H9 (cell line): ENCODE data around the gene LRMDA. TPM values are rescaled to one million over a fixed set of nuclear protein-coding genes. Genes with fewer than 3 reads are reported as not detected.

Experiments
- DNase-seq: peaks from one replicate; pipeline ENCODE4 v3.0.0-alpha.2; 2017
- H2AFZ ChIP-seq: one replicate; pipeline ENCODE4 v1.6.1; 2013; ENCODE audit warnings: mild to moderate bottlenecking, low read length, control low read depth, moderate library complexity
- H2AK5ac ChIP-seq: 2 replicates; pipeline ENCODE4 v1.6.1; 2013; ENCODE audit warnings: low read length, control low read depth, mixed read lengths; ENCODE audit not compliant: insufficient read length
- H2BK120ac ChIP-seq: one replicate; pipeline ENCODE4 v1.6.1; 2013; ENCODE audit warnings: low read depth, mild to moderate bottlenecking, low read length, control low read depth, inconsistent platforms; ENCODE audit not compliant: poor library complexity, severe bottlenecking
- H2BK12ac ChIP-seq: 2 replicates; pipeline ENCODE4 v1.6.1; 2013; ENCODE audit warnings: low read length, control low read depth, mixed read lengths, low read depth; ENCODE audit not compliant: insufficient read length
- H2BK15ac ChIP-seq: 2 replicates; pipeline ENCODE4 v1.6.1; 2013; ENCODE audit warnings: low read depth, low read length, control low read depth
- H2BK20ac ChIP-seq: one replicate; pipeline ENCODE4 v1.6.1; 2013; ENCODE audit warnings: low read depth, mild to moderate bottlenecking, low read length, control low read depth, inconsistent platforms; ENCODE audit not compliant: poor library complexity, severe bottlenecking
- H2BK5ac ChIP-seq: 2 replicates; pipeline ENCODE4 v1.6.1; 2013; ENCODE audit warnings: low read length, control low read depth, mixed read lengths; ENCODE audit not compliant: insufficient read length
- H3K14ac ChIP-seq: 2 replicates; pipeline ENCODE4 v1.6.1; 2013; ENCODE audit warnings: low read length, control low read depth; ENCODE audit not compliant: insufficient read depth
- H3K18ac ChIP-seq: 2 replicates; pipeline ENCODE4 v1.6.1; 2013; ENCODE audit warnings: low read depth, mild to moderate bottlenecking, mixed read lengths, low read length, control low read depth; ENCODE audit not compliant: insufficient read length
- H3K23ac ChIP-seq: 2 replicates; pipeline ENCODE4 v1.6.1; 2013; ENCODE audit warnings: low read length, control low read depth, mixed read lengths, low read depth; ENCODE audit not compliant: insufficient read length
- H3K23me2 ChIP-seq: 2 replicates; pipeline ENCODE4 v1.6.1; 2013; ENCODE audit warnings: low read depth, mild to moderate bottlenecking, mixed read lengths, low read length, control low read depth; ENCODE audit not compliant: insufficient read length, poor library complexity, severe bottlenecking
- H3K27ac ChIP-seq: 2 replicates; pipeline ENCODE4 v1.5.1; 2013; ENCODE audit warnings: low read length, control low read depth, mixed read lengths, low read depth; ENCODE audit not compliant: insufficient read length
- H3K27me3 ChIP-seq: 2 replicates; pipeline ENCODE4 v1.6.1; 2013; ENCODE audit warnings: low read length, control low read depth, inconsistent platforms; ENCODE audit not compliant: insufficient read depth
- H3K4ac ChIP-seq: 2 replicates; pipeline ENCODE4 v1.6.1; 2013; ENCODE audit warnings: low read depth, mild to moderate bottlenecking, control low read depth, inconsistent platforms, low read length, moderate library complexity
- H3K4me1 ChIP-seq: 2 replicates; pipeline ENCODE4 v1.6.1; 2013; ENCODE audit warnings: low read length, control low read depth, inconsistent platforms; ENCODE audit not compliant: insufficient read depth
- H3K4me2 ChIP-seq: 2 replicates; pipeline ENCODE4 v1.6.1; 2013; ENCODE audit warnings: low read length, control low read depth, mixed read lengths; ENCODE audit not compliant: insufficient read length, insufficient read depth
- H3K56ac ChIP-seq: 2 replicates; pipeline ENCODE4 v1.6.1; 2013; ENCODE audit warnings: low read depth, mild to moderate bottlenecking, mixed read lengths, low read length, control low read depth; ENCODE audit not compliant: insufficient read length
- H3K79me1 ChIP-seq: 2 replicates; pipeline ENCODE4 v1.6.1; 2013; ENCODE audit warnings: low read depth, mild to moderate bottlenecking, moderate library complexity, low read length, control low read depth, inconsistent platforms; ENCODE audit not compliant: insufficient read depth, poor library complexity, severe bottlenecking
- H3K79me2 ChIP-seq: 2 replicates; pipeline ENCODE4 v1.6.1; 2013; ENCODE audit warnings: low read length, control low read depth, inconsistent platforms; ENCODE audit not compliant: insufficient read depth
- H3K9ac ChIP-seq: 2 replicates; pipeline ENCODE4 v1.6.1; 2013; ENCODE audit warnings: low read length, control low read depth, mixed read lengths; ENCODE audit not compliant: insufficient read length; ENCODE audit errors: extremely low read depth
- H3K9me3 ChIP-seq: one replicate; pipeline ENCODE4 v1.6.1; 2013; ENCODE audit warnings: low read depth, low read length, inconsistent platforms; ENCODE audit not compliant: control insufficient read depth
- H3T11ph ChIP-seq: one replicate; pipeline ENCODE4 v1.6.1; 2013; ENCODE audit warnings: mild to moderate bottlenecking, low read length, control low read depth, inconsistent platforms
- H4K20me1 ChIP-seq: one replicate; pipeline ENCODE4 v1.6.1; 2013; ENCODE audit not compliant: control insufficient read depth, insufficient read length, insufficient read depth
- H4K5ac ChIP-seq: 2 replicates; pipeline ENCODE4 v1.6.1; 2013; ENCODE audit warnings: low read depth, mild to moderate bottlenecking, mixed read lengths, low read length, control low read depth; ENCODE audit not compliant: insufficient read length
- H4K8ac ChIP-seq: replicated peaks from 2 replicates; pipeline ENCODE4 v1.6.1; 2013; ENCODE audit warnings: low read length, control low read depth, mixed read lengths, low read depth; ENCODE audit not compliant: insufficient read length
- H4K91ac ChIP-seq: 2 replicates; pipeline ENCODE4 v1.6.1; 2013; ENCODE audit warnings: low read depth, mild to moderate bottlenecking, moderate library complexity, mixed read lengths, low read length, control low read depth; ENCODE audit not compliant: insufficient read length
- H3K27ac Mint-ChIP-seq, 3 experiments: 2 replicates in 2 of 3; 3 replicates in 1 of 3; pipeline ENCODE4 v1.8.0; 2020 to 2021; ENCODE audit warnings: mixed read lengths in 3 of 3, mild to moderate bottlenecking in 1 of 3, moderate library complexity in 1 of 3
- H3K27me3 Mint-ChIP-seq: 2 replicates; pipeline ENCODE4 v1.8.0; 2021; ENCODE audit warnings: low read depth, mild to moderate bottlenecking, moderate library complexity, mixed read lengths
- H3K36me3 Mint-ChIP-seq, 3 experiments: 2 replicates in 2 of 3; 3 replicates in 1 of 3; pipeline ENCODE4 v1.8.0; 2020 to 2021; ENCODE audit warnings: low read depth in 3 of 3, mixed read lengths in 3 of 3; ENCODE audit not compliant: insufficient read depth in 1 of 3
- H3K4me1 Mint-ChIP-seq, 2 experiments: 2 replicates each; pipeline ENCODE4 v1.8.0; 2020; ENCODE audit warnings: mixed read lengths in 2 of 2
- H3K4me3 Mint-ChIP-seq, 2 experiments: 2 replicates in 1 of 2; 3 replicates in 1 of 2; pipeline ENCODE4 v1.8.0; 2020 to 2021; ENCODE audit warnings: mild to moderate bottlenecking in 2 of 2, mixed read lengths in 2 of 2, moderate library complexity in 1 of 2
- H3K9me3 Mint-ChIP-seq, 2 experiments: 2 replicates in 1 of 2; 3 replicates in 1 of 2; pipeline ENCODE4 v1.8.0; 2020; ENCODE audit warnings: mild to moderate bottlenecking in 2 of 2, mixed read lengths in 2 of 2, moderate library complexity in 1 of 2
- CTCF ChIP-seq: fragments of 200-600 bp; sonication (generic); conservative IDR thresholded peaks from 3 replicates; pipeline ENCODE4 v1.8.0; 2021; ENCODE audit warnings: antibody characterized with exemption, mild to moderate bottlenecking
- WGBS: extraction: QIAGEN DNeasy Blood & Tissue Kit; methylation state at CpG from one replicate; pipeline ENCODE4 v1.1.7; 2013; ENCODE audit warnings: missing lambda C conversion rate, low lambda C conversion rate, mixed read lengths; ENCODE audit not compliant: insufficient read length; ENCODE audit errors: extremely low coverage; 5-methylcytosine and 5-hydroxymethylcytosine counted together
- total RNA-seq: library from RNA; stranded (reverse); gene quantifications from 2 replicates; pipeline ENCODE4 v1.2.1, GENCODE V29; 2021

Gene LRMDA
- total RNA-seq, 1 experiment from 2014 or later: 1.8 TPM

GRCh38 chr10:75432176-75432575 lies 752 bp downstream of the LRMDA start:
- H3K4me3 Mint-ChIP-seq: peak overlapping the region; percentile 54 to 80; a peak in 4 of 5 replicates

More at GRCh38 chr10:75432176-75432575, 752 bp downstream of the LRMDA start:
- no peaks in the 10 kb centered on the region; a peak in 2 of 5 replicates for H3K9me3 Mint-ChIP-seq
- H3K27me3 Mint-ChIP-seq: peaks cover 96% of the 10 kb centered on the region
- no peak overlapping the region for H3K4me2 ChIP-seq
- no peak overlapping the region for H2BK120ac ChIP-seq
- H3K79me1 ChIP-seq: no peaks in the 10 kb centered on the region
- H3K18ac ChIP-seq: no peak overlapping the region
- H2BK12ac ChIP-seq: no peak overlapping the region
- no peak overlapping the region for H3K14ac ChIP-seq
- H2AFZ ChIP-seq: no peak overlapping the region
- H2BK15ac ChIP-seq: no peak overlapping the region
- H3K27ac ChIP-seq: no peak overlapping the region
- H3K9me3 ChIP-seq: no peaks in the 10 kb centered on the region
- no peak overlapping the region for H4K8ac ChIP-seq
- no peaks in the 10 kb centered on the region for H3K23me2 ChIP-seq
- no peak overlapping the region for H2BK5ac ChIP-seq
- DNase-seq: no peak
- H4K91ac ChIP-seq: no peak overlapping the region
- H3K4me1 ChIP-seq: no peaks in the 10 kb centered on the region
- no peaks in the 10 kb centered on the region for H3K36me3 Mint-ChIP-seq
- H4K5ac ChIP-seq: no peak overlapping the region
- H2AK5ac ChIP-seq: no peak overlapping the region
- H3K56ac ChIP-seq: no peak overlapping the region
- no peak overlapping the region for H3K27ac Mint-ChIP-seq
- no peaks in the 10 kb centered on the region for H4K20me1 ChIP-seq
- peaks cover 70% of the 10 kb centered on the region for H3K27me3 ChIP-seq
- no peak overlapping the region for H3K4ac ChIP-seq
- H3K79me2 ChIP-seq: no peaks in the 10 kb centered on the region
- WGBS: no CpG with 5 or more reads among the region's 5 CpGs
- H3K23ac ChIP-seq: no peak overlapping the region
- no peak overlapping the region for H2BK20ac ChIP-seq
- peaks cover 28 to 37% of the 10 kb centered on the region in 2 experiments for H3K4me1 Mint-ChIP-seq
- H3K9ac ChIP-seq: no peak overlapping the region
- H3T11ph ChIP-seq: no peak overlapping the region
- no peak for TF ChIP-seq CTCF
